Upper lobe of left lung (tissue), 4 donors: ENCODE data around the gene TCF7L2.

Source experiments
- CTCF ChIP-seq, 6 experiments: fragments of 450-650 bp in 4 of 6; fragments of 200-600 bp in 2 of 6; sonication (generic) in 2 of 6; IDR thresholded peaks; one replicate each; pipeline ENCODE4 v1.5.1; 2016 to 2019; ENCODE audit warnings: antibody characterized with exemption in 6 of 6
- POLR2A ChIP-seq, 4 donors: fragments of 450-650 bp; IDR thresholded peaks; one replicate each; pipeline ENCODE4 v1.5.1; 2016 to 2017; ENCODE audit warnings: antibody characterized with exemption in 4 of 4, mild to moderate bottlenecking in 2 of 4
- POLR2AphosphoS5 ChIP-seq, 2 donors: sonication (generic); formaldehyde crosslinking; IDR thresholded peaks; one replicate each; pipeline ENCODE4 v1.5.1; 2017; ENCODE audit warnings: antibody characterized with exemption in 2 of 2

- TF ChIP-seq POLR2AphosphoS5 (IDR thresholded peaks at IDR 0.05) (no peak), CTCF (IDR thresholded peaks at IDR 0.05) (no peak), POLR2A (IDR thresholded peaks at IDR 0.05) (no peak)
Measured at GRCh38 chr10:112927980-112928379, 22.1 kb upstream of the TCF7L2 start.
